HG03354 (cell line): ENCODE results near the gene GORASP2.

Experiments used
- ATAC-seq: cut with Tn5 transposase; IDR thresholded peaks from one replicate; pipeline ENCODE4 v1.9.1; 2021; ENCODE audit warnings: mild to moderate bottlenecking; ENCODE audit not compliant: unreplicated experiment, poor library complexity, severe bottlenecking

Gene GORASP2

DNA sequence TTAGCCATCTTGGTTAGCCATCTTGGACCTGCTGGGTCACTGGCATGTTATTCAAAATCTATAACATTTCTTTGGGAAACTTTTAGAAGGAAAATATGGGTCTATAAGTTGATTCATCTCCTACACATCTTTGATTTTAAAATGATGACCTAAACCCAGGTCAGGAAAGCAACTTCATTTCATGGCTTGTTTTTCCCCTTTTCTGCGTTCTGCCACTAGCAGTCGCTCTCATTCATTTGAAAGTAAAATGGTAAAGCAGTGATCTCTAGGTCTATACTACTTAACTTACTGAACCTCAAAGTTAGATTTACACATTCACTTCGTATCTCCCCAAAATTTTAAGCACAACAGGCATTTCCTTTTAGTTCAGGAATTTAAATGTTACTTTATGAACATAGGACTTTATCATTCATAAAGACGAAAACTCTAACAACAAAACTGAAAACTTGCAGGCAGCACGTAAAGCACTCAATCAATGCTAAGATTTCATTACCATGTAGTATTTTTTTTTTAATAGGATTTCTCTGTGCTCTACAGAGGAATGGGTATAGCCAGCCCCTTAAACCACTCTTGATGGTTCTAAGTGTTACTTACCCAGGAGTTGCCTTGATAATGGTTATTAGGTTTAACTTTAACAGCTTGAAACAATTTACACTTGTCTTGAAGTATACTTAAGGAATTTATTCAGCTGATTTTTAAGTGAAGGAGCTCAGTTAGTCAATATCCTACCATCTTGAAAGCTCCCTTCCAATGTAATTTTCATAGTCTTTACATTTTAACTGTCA lies 62.5 kb downstream of the GORASP2 start:
- ATAC-seq: no peak

DNA sequence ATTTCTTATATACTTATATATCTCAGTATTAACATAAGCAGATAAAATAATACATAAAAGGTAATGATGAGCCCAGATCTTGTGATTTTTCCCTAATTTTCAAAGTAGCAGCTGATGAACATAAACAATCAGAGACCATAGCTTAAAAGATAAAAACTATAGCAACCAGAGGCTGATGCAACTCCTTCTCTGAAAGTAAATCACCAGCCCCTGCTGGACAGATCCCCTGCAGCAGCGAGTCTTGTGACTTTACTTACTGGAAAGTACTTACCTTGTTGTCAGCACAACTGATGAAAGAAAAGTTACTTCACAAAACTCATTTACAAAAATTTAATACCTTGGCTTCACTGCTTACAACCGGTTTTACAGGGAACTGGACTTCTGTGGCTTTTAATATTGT lies 67.3 kb downstream of the GORASP2 start:
- no peak for ATAC-seq

DNA sequence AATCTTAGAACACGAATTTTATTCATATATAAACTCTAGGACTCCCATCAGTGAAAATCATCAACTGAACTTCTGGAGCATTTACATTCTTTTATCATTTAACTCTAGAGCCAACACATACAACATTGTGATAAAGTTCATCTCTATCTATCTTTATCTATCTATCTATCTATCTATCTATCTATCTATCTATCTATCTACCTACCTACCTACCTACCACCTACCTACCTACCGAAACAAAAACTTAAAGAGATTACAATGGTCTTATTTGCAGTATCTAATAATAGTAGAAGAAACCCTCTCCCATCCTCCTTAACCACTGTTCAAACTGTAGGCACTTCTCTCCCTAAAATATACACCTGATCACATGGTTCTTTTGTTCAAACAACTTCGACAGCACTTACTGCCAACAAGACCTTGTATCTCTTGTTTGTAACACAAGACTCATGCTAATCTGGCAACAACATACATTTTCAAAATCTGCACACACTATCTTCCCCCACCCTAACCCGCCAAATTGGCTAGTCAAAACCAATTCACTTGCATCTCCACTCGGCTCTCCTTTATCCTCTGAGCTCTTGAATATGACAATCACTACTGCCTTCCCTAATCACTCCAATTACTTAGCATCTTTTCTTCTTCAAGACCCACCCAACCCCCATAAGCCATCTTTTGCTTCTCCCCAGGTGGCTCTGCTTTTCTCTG lies 69.0 kb downstream of the GORASP2 start:
- no peak for ATAC-seq

DNA sequence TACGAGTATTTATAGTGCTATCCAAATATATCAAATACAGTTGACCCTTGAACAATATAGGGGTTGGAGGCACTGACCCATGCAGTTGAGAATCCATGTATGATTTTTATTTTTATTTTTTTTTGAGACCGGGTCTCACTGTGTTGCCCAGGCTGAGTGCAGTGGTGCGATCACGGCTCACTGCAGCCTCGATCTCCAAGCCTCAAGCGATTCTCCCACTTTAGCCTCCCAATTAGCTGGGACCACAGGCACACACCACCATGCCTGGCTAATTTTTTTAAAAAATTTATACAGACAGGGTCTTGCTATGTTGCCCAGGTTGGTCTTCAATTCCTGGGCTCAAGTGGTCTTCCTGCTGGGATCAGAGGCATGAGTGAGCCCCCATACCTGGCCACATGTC lies 70.6 kb downstream of the GORASP2 start:
- ATAC-seq: no peak

DNA sequence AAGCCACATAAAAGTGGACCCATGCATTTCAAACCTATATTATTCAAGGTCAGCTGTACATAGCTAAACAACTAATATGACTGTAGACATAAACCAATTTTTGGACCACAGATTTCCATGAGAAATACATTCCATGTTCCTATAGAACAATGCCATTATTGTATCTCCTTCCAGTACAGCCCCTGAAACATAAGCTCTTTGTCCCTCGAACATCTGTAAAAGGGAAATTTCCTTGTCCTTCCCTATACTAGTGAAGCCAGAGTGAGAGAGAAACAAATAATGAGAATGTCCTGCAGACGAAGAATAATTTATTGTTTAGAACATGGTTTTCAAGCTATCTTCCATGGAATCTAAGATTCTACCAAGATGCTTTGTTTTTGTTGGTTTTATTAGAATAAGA lies 75.3 kb downstream of the GORASP2 start:
- no peak for ATAC-seq

DNA sequence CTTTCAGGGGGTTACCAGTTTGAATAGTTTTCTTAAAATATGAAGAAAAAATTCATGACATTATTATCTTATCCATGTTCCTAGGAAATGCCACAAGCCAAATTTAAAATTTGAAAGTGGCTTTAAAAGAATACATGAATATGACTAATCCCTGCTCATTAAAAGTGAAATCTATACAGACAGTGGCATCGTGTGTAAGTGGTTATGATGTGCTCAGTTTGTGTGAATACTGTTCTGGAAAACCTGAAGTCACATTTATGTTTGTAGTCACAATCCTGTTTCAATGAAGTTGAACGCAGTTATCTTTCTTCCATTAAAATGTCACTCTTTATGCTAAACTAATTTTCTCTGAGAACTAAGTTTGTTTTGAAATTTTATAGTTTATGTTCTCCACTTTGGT lies 75.8 kb downstream of the GORASP2 start:
- no peak for ATAC-seq

DNA sequence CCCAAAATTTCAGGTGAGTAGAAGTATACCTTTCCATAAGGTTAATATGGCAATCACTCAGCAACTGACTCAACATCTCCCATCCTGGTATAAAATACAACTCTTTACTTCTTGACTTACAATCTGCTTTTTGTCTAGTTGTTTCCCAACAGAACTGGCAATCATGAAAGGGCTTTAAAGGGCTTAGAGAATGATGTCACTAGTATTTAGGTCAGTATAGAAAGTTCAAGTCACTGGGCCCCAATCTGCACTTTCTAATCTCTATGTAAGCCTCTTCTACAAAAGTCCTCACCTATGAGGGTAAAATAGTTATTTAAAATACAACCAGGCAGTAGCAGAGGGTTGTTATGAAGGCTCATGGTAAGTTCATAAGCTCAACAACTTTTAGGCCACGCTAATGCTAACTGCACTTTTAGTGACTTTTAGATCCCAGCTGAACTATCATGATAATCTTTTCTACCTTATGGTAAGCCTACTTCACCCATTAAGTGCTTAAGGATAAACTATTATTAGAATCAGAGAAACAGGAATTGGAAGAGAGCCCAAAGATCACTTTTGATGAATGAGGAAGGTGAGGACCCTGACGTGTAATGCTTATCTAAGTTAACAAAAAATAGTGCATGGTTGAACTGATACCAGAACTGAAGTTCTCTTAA lies 79.6 kb downstream of the GORASP2 start:
- ATAC-seq: no peak

DNA sequence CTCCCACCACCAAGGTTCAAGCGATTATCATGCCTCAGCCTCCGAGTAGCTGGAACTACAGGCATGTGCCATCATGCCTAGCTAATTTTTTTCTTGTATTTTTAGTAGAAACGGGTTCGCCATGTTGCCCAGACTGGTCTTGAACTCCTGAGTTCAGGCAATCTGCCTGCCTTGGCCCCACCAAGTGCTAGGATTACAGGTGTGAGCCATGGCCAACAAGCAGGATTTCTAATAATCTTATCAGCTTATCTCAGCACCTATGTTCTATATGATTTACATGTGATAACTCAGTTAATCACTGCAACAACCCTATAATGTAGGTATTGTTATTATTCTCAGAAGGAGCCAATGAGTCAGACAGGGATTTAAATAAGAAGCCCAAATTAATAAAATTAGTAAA lies 80.3 kb downstream of the GORASP2 start:
- no peak for ATAC-seq

DNA sequence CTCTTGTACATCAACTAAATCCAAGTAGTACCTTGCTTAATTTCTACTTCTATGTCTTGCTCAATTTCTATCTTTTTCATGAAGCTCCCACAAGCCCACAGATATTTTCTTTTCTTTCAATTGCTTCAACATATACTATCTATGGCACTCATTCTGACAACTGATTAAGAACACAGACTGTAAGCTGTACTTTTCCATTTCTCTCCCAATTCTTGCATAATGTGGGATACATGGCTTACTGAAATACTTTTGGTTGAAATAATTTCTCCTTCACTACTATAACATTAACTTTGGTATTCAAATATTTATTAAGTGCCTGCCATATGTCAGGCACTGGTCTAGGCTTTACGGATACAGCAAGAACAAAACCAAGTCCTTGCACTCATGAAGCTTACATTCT lies 84.8 kb downstream of the GORASP2 start:
- ATAC-seq: no peak

DNA sequence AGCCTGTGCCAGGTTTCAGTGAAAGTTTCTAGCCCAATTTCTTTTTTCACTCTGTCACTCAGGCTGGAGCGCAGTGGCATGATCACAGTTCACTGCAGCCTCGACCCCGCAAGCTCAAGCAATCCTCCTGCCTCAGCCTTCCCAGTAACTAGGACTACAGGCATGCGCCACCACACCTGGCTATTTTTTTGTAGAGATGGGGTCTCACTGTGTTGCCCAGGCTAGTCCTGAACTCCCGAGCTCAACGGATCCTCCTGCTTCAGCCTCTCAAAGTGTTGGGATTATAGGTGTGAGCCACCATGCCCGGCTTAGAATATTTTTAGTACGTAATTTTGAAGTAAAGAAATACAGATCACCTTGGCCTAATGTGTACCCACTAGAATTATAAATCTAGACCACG lies 87.1 kb downstream of the GORASP2 start:
- ATAC-seq: no peak
